Right atrium auricular region (tissue), 2 donors: ENCODE results near the gene BRD8. TPM values are rescaled to one million over a fixed set of nuclear protein-coding genes. Genes with fewer than 3 reads are reported as not detected.

Source experiments
- DNase-seq: peaks from one replicate; pipeline ENCODE4 v3.0.0-alpha.2; 2019; ENCODE audit warnings: low spot score
- H3K27ac ChIP-seq, 2 donors: fragments of 200-600 bp; sonication (generic); 1 replicate in 1 of 2; 2 replicates in 1 of 2; pipeline ENCODE4 v1.5.1; 2016 to 2019
- H3K27me3 ChIP-seq, 2 donors: fragments of 200-600 bp; sonication (generic); one replicate each; pipeline versions ENCODE4 v1.5.1 to v1.6.0; 2017 to 2019
- H3K36me3 ChIP-seq: fragments of 200-600 bp; sonication (generic); one replicate; pipeline ENCODE4 v1.5.1; 2016
- H3K4me1 ChIP-seq, 2 donors: fragments of 200-600 bp; sonication (generic); one replicate each; pipeline versions ENCODE4 v1.5.1 to v1.6.0; 2017 to 2019
- H3K4me3 ChIP-seq, 2 donors: fragments of 200-600 bp; sonication (generic); 1 replicate in 1 of 2; 2 replicates in 1 of 2; pipeline ENCODE4 v1.5.1; 2017 to 2019; ENCODE audit warnings: mild to moderate bottlenecking in 1 of 2, moderate library complexity in 1 of 2
- H3K9me3 ChIP-seq, 2 donors: fragments of 200-600 bp; sonication (generic); one replicate each; pipeline ENCODE4 v1.5.1; 2019
- total RNA-seq, 2 donors: library from RNA; depleted of rRNA; stranded (reverse); fragments of >200 nt; gene quantifications; one replicate each; pipeline ENCODE4 v1.1.0, GENCODE V29; 2016
- TF ChIP-seq, protein P1 (sequence below), 2 donors: fragments of 200-600 bp; sonication (generic); IDR thresholded peaks; one replicate each; pipeline ENCODE4 v1.5.1; 2019; ENCODE audit warnings: antibody characterized with exemption in 2 of 2

BRD8 gene
- total RNA-seq, 2 donors from 2014 or later = 20.2 to 27.3 TPM

DNA sequence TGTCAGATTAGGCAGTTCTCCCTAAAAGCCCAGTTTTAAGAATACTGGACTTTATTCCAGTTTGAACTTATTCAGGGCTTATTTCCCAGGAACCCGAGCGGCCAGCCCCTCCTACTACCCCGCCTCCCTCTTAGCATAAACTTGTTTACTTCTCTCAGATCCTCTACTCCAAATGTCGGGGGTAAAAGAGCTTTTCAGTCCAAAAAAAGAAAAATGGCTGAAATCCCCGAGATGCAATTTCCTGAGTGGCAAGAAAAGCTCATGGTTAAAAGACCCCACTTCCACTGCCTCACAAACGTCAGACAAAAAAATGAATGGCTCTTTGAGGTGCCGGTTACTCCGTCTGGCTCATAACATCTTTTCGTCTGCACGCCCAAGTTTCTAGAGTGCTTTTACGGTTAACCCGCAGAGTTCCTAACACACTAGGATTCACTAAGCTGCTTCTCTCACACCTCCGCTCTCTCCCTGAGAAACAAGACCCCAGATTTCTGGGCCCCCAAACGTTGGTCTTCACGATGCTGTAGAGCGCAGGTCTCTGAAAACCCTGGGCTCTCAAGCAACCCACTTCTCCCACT is 402 bp downstream of the BRD8 start:
- no peaks in the 10 kb centered on the region for H3K27me3 ChIP-seq
- TF ChIP-seq, protein P1, sequence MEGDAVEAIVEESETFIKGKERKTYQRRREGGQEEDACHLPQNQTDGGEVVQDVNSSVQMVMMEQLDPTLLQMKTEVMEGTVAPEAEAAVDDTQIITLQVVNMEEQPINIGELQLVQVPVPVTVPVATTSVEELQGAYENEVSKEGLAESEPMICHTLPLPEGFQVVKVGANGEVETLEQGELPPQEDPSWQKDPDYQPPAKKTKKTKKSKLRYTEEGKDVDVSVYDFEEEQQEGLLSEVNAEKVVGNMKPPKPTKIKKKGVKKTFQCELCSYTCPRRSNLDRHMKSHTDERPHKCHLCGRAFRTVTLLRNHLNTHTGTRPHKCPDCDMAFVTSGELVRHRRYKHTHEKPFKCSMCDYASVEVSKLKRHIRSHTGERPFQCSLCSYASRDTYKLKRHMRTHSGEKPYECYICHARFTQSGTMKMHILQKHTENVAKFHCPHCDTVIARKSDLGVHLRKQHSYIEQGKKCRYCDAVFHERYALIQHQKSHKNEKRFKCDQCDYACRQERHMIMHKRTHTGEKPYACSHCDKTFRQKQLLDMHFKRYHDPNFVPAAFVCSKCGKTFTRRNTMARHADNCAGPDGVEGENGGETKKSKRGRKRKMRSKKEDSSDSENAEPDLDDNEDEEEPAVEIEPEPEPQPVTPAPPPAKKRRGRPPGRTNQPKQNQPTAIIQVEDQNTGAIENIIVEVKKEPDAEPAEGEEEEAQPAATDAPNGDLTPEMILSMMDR (IDR thresholded peaks at IDR 0.05) = no peak
- no peak for DNase-seq
- H3K9me3 ChIP-seq = no peaks in the 10 kb centered on the region
- H3K4me1 ChIP-seq = peaks cover 0 to 19% of the 10 kb centered on the region in 2 donors
- H3K4me3 ChIP-seq = peak overlapping the region; percentile 77 to 94
- peaks cover 30% of the 10 kb centered on the region for H3K36me3 ChIP-seq
- H3K27ac ChIP-seq = peak overlapping the region; percentile 89 to 91

DNA sequence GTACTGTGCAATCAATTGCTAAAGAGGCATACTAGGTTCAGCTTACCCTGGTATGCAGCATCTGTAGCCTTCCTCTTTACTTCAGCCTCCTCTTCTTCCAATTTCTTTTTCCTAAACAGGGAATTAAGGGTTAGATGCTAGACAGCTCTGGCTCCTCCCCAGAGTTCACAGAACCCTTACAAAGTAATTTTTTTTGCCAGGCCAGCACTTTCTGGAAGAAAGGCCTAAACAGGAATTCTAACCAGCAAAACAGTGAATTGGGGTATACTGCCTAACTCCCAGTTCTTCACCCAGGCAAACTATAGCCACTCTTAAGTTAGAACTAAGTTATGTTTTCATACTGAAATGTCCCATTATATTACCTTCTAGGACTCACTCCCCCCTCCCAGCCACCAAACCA is 8.1 kb downstream of the BRD8 start:
- Histone ChIP-seq H3K27me3 (no peaks in the 10 kb centered on the region), H3K9me3 (no peaks in the 10 kb centered on the region), H3K36me3 (peaks cover 93% of the 10 kb centered on the region), H3K4me1 (no peaks in the 10 kb centered on the region), H3K27ac (no peak overlapping the region), H3K4me3 (no peak overlapping the region)
- TF ChIP-seq, protein P1 (IDR thresholded peaks at IDR 0.05) = no peak
- no peak for DNase-seq

DNA sequence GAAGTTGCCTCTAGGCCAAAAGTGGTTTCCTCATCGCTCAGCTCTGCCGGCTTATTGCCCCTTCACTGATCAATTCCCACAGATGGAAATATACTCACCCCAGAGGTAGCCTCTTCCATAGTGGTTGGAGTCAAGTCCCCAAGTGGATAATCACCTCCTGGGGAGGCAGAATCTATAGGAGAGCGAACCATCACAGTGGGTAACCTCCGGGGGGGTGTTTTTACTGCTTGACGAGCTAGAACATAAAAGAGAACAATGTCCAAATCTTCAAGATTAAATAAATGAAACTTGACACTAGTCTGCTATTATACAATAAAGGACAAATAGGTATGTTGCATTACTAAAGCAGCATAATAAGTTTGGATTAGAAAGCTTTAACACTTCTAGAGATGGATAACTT is 9.3 kb downstream of the BRD8 start:
- H3K9me3 ChIP-seq = no peaks in the 10 kb centered on the region
- TF ChIP-seq, protein P1 (IDR thresholded peaks at IDR 0.05) = no peak
- H3K4me3 ChIP-seq = no peak overlapping the region
- H3K4me1 ChIP-seq = no peaks in the 10 kb centered on the region
- no peak overlapping the region for H3K27ac ChIP-seq
- peaks cover 95% of the 10 kb centered on the region for H3K36me3 ChIP-seq
- no peaks in the 10 kb centered on the region for H3K27me3 ChIP-seq
- DNase-seq = no peak

DNA sequence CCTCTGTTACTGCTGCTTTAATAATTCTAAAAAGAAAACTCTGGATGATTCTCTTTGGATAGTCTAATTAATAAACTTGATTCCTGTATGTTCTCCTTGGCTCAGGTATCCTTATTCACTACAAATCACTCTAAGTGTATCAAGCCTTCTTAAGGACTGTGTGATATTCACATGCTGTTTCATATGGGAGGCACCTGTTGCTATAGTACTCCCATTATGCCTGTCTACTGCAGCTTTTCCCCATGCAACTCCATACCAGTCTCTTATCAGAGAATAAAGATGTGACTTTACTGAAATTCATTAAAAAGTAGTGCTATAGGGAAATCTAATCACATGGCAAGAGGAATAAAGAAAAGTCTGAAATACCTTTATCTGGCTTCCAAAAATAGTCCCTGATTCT is 14.7 kb downstream of the BRD8 start:
- no peaks in the 10 kb centered on the region for H3K27me3 ChIP-seq
- H3K36me3 ChIP-seq = peaks cover 98% of the 10 kb centered on the region
- H3K4me1 ChIP-seq = no peaks in the 10 kb centered on the region
- TF ChIP-seq, protein P1 (IDR thresholded peaks at IDR 0.05) = no peak
- no peak overlapping the region for H3K4me3 ChIP-seq
- DNase-seq = no peak
- H3K27ac ChIP-seq = no peak overlapping the region
- H3K9me3 ChIP-seq = no peaks in the 10 kb centered on the region

DNA sequence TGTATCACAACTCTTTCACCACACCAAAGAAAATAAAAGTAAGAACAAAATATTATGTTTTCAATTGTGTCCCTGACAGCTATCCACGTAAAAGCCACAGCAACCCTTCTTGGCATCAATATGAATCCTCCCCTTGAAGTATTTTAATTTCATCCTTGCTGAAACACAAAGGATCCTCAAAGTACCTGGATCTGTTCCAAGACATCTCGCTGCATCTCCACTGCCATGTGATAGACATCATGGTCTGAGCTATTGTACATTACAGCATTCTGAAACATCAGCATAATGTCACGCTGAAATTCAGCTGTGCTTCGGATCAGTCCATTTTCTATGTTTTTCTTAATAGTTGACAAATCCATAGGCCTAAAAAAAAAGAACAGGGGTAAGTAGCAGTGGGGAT is 17.7 kb downstream of the BRD8 start:
- Histone ChIP-seq H3K4me1 (no peaks in the 10 kb centered on the region), H3K9me3 (no peaks in the 10 kb centered on the region), H3K27ac (no peak overlapping the region), H3K4me3 (no peak overlapping the region), H3K36me3 (peaks cover 96% of the 10 kb centered on the region), H3K27me3 (no peaks in the 10 kb centered on the region)
- TF ChIP-seq, protein P1 (IDR thresholded peaks at IDR 0.05) = no peak
- no peak for DNase-seq

DNA sequence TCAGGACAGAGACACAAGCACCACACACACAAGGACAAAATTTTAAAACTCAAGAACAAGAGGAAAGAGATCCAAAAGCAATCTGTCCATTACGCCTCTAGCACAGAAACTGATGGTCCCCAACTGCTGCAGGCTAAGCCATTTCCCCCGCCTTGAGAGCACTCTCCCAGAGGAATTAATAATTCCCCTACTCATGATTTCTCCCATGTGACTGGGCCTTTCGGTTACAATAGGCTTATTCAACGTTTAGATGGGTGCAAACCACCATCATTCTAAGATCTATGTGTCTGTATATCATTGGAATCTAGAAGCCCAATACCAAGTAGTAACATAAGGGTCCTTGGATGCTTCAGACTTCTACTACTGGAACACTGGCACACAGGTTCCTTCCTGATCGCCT is 18.8 kb downstream of the BRD8 start:
- TF ChIP-seq, protein P1 (IDR thresholded peaks at IDR 0.05) = no peak
- peaks cover 86% of the 10 kb centered on the region for H3K36me3 ChIP-seq
- H3K4me1 ChIP-seq = no peaks in the 10 kb centered on the region
- no peak for DNase-seq
- no peaks in the 10 kb centered on the region for H3K27me3 ChIP-seq
- H3K9me3 ChIP-seq = no peaks in the 10 kb centered on the region
- no peak overlapping the region for H3K27ac ChIP-seq
- H3K4me3 ChIP-seq = no peak overlapping the region
